Right lobe of liver (tissue), 4 donors: ENCODE results near the gene ARFGAP1.

Experiments used
- POLR2A ChIP-seq: fragments of 450-650 bp; IDR thresholded peaks from one replicate; pipeline ENCODE4 v1.6.1; 2017; ENCODE audit warnings: antibody characterized with exemption, mild to moderate bottlenecking
- TF ChIP-seq, protein P1 (sequence below), 4 donors: fragments of 200-600 bp in 3 of 4; fragments of 450-650 bp in 1 of 4; IDR thresholded peaks; one replicate each; pipeline versions ENCODE4 v1.5.1 to v1.8.0; 2016 to 2022; ENCODE audit warnings: antibody characterized with exemption in 4 of 4, mild to moderate bottlenecking in 2 of 4
- donor health status: DM: no; HTN: no; CAD: no.
- donor health status: DM: no; HTN: no; CAD: no.
- donor health status: DM: no; HTN: yes; CAD: no.

DNA sequence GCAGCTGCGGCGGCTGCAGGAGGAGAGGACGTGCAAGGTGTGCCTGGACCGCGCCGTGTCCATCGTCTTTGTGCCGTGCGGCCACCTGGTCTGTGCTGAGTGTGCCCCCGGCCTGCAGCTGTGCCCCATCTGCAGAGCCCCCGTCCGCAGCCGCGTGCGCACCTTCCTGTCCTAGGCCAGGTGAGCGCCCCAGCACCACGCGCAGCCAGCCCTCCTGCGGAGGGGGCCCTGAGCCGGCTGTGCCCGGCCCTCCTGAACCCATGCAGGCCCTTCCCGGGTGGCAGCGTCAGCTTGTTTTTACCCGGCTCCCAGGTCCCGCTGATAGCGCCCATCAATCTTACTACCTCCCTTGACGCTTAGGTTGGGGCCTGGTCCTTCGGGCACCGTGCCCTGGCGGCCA, 33.2 kb upstream of the ARFGAP1 start:
- TF ChIP-seq POLR2A = no peak
- TF ChIP-seq, protein P1, sequence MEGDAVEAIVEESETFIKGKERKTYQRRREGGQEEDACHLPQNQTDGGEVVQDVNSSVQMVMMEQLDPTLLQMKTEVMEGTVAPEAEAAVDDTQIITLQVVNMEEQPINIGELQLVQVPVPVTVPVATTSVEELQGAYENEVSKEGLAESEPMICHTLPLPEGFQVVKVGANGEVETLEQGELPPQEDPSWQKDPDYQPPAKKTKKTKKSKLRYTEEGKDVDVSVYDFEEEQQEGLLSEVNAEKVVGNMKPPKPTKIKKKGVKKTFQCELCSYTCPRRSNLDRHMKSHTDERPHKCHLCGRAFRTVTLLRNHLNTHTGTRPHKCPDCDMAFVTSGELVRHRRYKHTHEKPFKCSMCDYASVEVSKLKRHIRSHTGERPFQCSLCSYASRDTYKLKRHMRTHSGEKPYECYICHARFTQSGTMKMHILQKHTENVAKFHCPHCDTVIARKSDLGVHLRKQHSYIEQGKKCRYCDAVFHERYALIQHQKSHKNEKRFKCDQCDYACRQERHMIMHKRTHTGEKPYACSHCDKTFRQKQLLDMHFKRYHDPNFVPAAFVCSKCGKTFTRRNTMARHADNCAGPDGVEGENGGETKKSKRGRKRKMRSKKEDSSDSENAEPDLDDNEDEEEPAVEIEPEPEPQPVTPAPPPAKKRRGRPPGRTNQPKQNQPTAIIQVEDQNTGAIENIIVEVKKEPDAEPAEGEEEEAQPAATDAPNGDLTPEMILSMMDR (IDR thresholded peaks at IDR 0.05) = no peak
